Raji (cell line): ENCODE results near the gene ZNF629.

Experiments
- POLR2A ChIP-seq: IDR thresholded peaks from 2 replicates; pipeline ENCODE4 v1.6.1; 2011; ENCODE audit warnings: low read depth, low read length, control low read depth; ENCODE audit not compliant: insufficient read depth

Gene ZNF629

GRCh38 chr16:30786936-30787612 is at the start of gene ZNF629:
Gene ZNF629, minus strand, starts transcription at chr16:30787205. Its CDS starts 2,723 bp downstream, at chr16:30784482.
- no peak for TF ChIP-seq POLR2A

- no peak for TF ChIP-seq POLR2A
These were observed 47.2 kb upstream of the ZNF629 start for GRCh38 chr16:30834130-30834740.

- TF ChIP-seq POLR2A, result no peak
These were observed 43.0 kb upstream of the ZNF629 start for GRCh38 chr16:30830072-30830417.

- TF ChIP-seq POLR2A, result no peak
These were observed 42.4 kb upstream of the ZNF629 start for GRCh38 chr16:30829130-30830071.

- TF ChIP-seq POLR2A, result no peak
These were observed 34.9 kb upstream of the ZNF629 start for GRCh38 chr16:30821891-30822290.

GRCh38 chr16:30820952-30821421 is 34.0 kb upstream of the ZNF629 start:
- no peak for TF ChIP-seq POLR2A

- TF ChIP-seq POLR2A, result no peak
These were observed 29.8 kb upstream of the ZNF629 start for GRCh38 chr16:30816769-30817168.

GRCh38 chr16:30813821-30814189 is 26.8 kb upstream of the ZNF629 start:
- TF ChIP-seq POLR2A, result no peak

GRCh38 chr16:30808146-30808545 is 21.1 kb upstream of the ZNF629 start:
- TF ChIP-seq POLR2A, result no peak

GRCh38 chr16:30805370-30806169 is 18.6 kb upstream of the ZNF629 start:
- no peak for TF ChIP-seq POLR2A

GRCh38 chr16:30805056-30805369 is 18.0 kb upstream of the ZNF629 start:
- no peak for TF ChIP-seq POLR2A

GRCh38 chr16:30802936-30803335 is 15.9 kb upstream of the ZNF629 start:
- no peak for TF ChIP-seq POLR2A

GRCh38 chr16:30797670-30798309 is 10.8 kb upstream of the ZNF629 start:
- TF ChIP-seq POLR2A, result no peak

- TF ChIP-seq POLR2A, result no peak
These were observed 7.6 kb upstream of the ZNF629 start for GRCh38 chr16:30794634-30795033.
